ENCODE results near the gene GABBR2.

The GABBR2 gene

DNA sequence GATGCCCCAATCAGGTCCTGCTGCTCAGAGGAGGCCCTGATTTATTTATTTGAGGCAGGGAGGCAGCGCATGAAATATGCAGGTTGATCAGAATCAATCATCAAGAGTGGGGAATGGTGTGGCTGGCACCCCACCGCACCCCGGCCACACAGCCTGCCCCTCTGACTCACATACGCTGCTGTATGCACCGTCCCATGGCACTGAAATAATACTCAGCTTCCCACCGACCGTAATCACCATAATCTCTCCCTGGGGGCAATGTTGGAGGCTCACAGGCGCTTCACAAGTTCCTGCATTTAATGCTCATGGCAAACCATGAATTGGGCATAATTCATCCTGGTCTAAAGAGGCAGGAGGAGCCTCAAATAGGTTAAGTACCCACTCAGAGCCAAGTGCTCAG is 312.1 kb downstream of the GABBR2 start:
- TF ChIP-seq YY1 (IDR thresholded peaks at IDR 0.05; ENCODE audit: low read depth) (no peak), ZBTB7A (IDR thresholded peaks at IDR 0.05; ENCODE audit: low read depth) (no peak), FOXM1 (IDR thresholded peaks at IDR 0.05; ENCODE audit: borderline replicate concordance, low read depth) (no peak)
- TF ChIP-seq, protein P1, sequence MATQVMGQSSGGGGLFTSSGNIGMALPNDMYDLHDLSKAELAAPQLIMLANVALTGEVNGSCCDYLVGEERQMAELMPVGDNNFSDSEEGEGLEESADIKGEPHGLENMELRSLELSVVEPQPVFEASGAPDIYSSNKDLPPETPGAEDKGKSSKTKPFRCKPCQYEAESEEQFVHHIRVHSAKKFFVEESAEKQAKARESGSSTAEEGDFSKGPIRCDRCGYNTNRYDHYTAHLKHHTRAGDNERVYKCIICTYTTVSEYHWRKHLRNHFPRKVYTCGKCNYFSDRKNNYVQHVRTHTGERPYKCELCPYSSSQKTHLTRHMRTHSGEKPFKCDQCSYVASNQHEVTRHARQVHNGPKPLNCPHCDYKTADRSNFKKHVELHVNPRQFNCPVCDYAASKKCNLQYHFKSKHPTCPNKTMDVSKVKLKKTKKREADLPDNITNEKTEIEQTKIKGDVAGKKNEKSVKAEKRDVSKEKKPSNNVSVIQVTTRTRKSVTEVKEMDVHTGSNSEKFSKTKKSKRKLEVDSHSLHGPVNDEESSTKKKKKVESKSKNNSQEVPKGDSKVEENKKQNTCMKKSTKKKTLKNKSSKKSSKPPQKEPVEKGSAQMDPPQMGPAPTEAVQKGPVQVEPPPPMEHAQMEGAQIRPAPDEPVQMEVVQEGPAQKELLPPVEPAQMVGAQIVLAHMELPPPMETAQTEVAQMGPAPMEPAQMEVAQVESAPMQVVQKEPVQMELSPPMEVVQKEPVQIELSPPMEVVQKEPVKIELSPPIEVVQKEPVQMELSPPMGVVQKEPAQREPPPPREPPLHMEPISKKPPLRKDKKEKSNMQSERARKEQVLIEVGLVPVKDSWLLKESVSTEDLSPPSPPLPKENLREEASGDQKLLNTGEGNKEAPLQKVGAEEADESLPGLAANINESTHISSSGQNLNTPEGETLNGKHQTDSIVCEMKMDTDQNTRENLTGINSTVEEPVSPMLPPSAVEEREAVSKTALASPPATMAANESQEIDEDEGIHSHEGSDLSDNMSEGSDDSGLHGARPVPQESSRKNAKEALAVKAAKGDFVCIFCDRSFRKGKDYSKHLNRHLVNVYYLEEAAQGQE (IDR thresholded peaks at IDR 0.05; ENCODE audit: low read depth), result no peak
- TF ChIP-seq, protein P2, sequence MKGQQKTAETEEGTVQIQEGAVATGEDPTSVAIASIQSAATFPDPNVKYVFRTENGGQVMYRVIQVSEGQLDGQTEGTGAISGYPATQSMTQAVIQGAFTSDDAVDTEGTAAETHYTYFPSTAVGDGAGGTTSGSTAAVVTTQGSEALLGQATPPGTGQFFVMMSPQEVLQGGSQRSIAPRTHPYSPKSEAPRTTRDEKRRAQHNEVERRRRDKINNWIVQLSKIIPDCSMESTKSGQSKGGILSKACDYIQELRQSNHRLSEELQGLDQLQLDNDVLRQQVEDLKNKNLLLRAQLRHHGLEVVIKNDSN (IDR thresholded peaks at IDR 0.05), result no peak

DNA sequence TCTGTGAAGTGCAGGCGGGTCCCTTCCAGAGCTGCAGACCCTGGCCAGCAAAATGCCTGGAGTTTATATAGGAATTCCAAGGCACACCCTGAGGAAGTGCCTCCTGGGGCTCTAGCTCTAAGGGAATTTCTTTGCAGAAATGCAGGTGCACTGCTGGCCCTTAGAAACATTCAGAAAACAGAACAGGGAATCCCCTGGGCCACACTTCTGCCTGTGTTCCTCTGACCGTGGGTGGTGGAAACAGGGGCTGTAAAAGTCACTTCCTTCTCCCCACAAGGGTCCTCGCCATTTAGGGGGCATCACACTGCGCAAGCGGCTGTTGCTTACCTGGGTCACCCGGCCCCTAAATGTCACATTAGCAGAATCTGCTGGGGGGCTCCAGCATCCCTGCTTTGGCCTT is 312.5 kb downstream of the GABBR2 start:
- no peak for TF ChIP-seq EGR1 (IDR thresholded peaks at IDR 0.05)
- TF ChIP-seq, protein P3, sequence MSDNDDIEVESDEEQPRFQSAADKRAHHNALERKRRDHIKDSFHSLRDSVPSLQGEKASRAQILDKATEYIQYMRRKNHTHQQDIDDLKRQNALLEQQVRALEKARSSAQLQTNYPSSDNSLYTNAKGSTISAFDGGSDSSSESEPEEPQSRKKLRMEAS (IDR thresholded peaks at IDR 0.05), result no peak

DNA sequence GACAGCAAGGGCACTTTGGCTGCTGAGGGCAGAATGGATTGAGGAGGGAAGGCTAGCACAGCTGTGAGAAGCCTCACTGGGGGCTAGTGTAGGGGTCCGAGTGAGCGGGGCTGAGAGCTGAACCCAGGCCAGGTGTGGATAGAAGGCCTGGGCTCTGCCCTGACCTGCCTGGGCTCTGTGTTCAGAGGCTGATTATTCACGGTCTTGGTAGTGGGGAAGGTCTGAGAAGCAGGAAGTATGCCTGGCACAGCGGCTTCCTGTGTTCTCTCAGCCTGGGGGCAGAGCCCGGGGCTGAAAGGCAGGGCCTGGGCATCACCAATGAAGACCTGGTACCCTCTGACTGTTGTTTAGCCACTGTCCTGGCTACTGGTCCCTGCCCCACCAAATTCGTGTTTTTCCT is 316.9 kb downstream of the GABBR2 start:
- TF ChIP-seq, protein P3 (IDR thresholded peaks at IDR 0.05), result no peak
- no peak for TF ChIP-seq TCF12 (IDR thresholded peaks at IDR 0.05; ENCODE audit: low read depth)

DNA sequence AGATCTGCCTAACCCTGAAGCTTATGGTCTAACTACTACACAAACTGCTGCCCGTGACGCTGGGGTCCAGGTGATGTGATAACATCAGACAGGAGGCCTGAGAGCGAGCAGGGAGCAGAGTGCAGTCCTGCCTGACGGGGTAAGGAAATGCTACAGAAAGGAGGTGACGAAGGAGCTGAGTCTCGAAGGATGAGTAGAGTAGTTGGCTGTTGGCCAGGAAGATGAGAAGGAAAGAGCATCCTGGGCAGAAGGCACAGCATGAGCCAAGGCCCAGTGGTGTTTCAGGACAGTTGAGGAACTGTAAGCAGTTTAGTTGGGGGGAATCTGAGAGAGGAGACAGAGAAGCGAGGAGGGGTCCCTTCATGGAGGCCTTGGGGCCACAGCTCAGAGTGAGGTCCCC is 317.3 kb downstream of the GABBR2 start:
- TF ChIP-seq, protein P1 (IDR thresholded peaks at IDR 0.05; ENCODE audit: low read depth), result no peak
- TF ChIP-seq TEAD4 (IDR thresholded peaks at IDR 0.05), result no peak
- no peak for TF ChIP-seq EP300 (IDR thresholded peaks at IDR 0.05; ENCODE audit: borderline replicate concordance)
- no peak for TF ChIP-seq YY1 (IDR thresholded peaks at IDR 0.05; ENCODE audit: low read depth)
- no peak for TF ChIP-seq EGR1 (IDR thresholded peaks at IDR 0.05)
- TF ChIP-seq FOXM1 (IDR thresholded peaks at IDR 0.05; ENCODE audit: borderline replicate concordance, low read depth), result no peak
- no peak for TF ChIP-seq ZBTB7A (IDR thresholded peaks at IDR 0.05; ENCODE audit: low read depth)
- TF ChIP-seq TCF12 (IDR thresholded peaks at IDR 0.05; ENCODE audit: low read depth), result no peak
- no peak for TF ChIP-seq NFIC (IDR thresholded peaks at IDR 0.05)
- TF ChIP-seq, protein P3 (IDR thresholded peaks at IDR 0.05), result no peak
- no peak for TF ChIP-seq CEBPB (IDR thresholded peaks at IDR 0.05)
- TF ChIP-seq TAF1 (IDR thresholded peaks at IDR 0.05; ENCODE audit: low read depth), result no peak
- TF ChIP-seq RAD21 (IDR thresholded peaks at IDR 0.05; ENCODE audit: low read depth), result no peak
- TF ChIP-seq CREB1 (IDR thresholded peaks at IDR 0.05; ENCODE audit: low read depth), result no peak
- TF ChIP-seq, protein P2 (IDR thresholded peaks at IDR 0.05), result no peak

DNA sequence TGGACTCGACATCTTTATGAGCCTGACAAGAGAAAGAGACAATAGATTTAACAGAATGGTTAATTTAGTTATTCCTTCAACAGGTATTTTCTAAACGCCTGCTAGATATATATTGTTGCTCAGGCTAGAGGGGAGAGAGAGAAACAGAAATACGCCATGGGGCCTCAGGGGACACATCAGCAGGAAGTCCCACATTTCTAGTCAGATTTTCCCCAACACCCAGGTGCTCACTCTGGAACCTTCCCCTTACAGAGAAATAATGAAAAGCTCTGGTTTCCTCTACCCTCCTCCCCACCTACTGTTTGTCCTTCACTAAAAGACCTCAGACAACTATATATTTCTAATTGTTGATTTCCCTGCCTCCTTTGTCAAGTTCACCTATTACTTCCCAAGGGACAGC is 323.0 kb downstream of the GABBR2 start:
- TF ChIP-seq ZBTB7A (IDR thresholded peaks at IDR 0.05; ENCODE audit: low read depth), result no peak
- TF ChIP-seq, protein P1 (IDR thresholded peaks at IDR 0.05; ENCODE audit: low read depth), result no peak
- no peak for TF ChIP-seq TEAD4 (IDR thresholded peaks at IDR 0.05)
- TF ChIP-seq, protein P3 (IDR thresholded peaks at IDR 0.05), result no peak
- TF ChIP-seq, protein P2 (IDR thresholded peaks at IDR 0.05), result no peak
- TF ChIP-seq FOXM1 (IDR thresholded peaks at IDR 0.05; ENCODE audit: borderline replicate concordance, low read depth), result no peak
- TF ChIP-seq TCF12 (IDR thresholded peaks at IDR 0.05; ENCODE audit: low read depth), result no peak
- TF ChIP-seq CREB1 (IDR thresholded peaks at IDR 0.05; ENCODE audit: low read depth), result no peak
- TF ChIP-seq EP300 (IDR thresholded peaks at IDR 0.05; ENCODE audit: borderline replicate concordance), result no peak
